Stimulated activated CD8-positive, alpha-beta memory T cell treated with anti-CD3 and anti-CD28 coated beads, Interleukin-12 subunit alpha, Interleukin-12 subunit beta, amount 100 ng/mL, for 24 hours (primary cell): ENCODE results near the gene DYNLRB1.

Experiments
- DNase-seq: peaks from one replicate; pipeline ENCODE4 v3.0.0-alpha.2; 2020; ENCODE audit errors: extremely low read depth

Gene DYNLRB1

DNA sequence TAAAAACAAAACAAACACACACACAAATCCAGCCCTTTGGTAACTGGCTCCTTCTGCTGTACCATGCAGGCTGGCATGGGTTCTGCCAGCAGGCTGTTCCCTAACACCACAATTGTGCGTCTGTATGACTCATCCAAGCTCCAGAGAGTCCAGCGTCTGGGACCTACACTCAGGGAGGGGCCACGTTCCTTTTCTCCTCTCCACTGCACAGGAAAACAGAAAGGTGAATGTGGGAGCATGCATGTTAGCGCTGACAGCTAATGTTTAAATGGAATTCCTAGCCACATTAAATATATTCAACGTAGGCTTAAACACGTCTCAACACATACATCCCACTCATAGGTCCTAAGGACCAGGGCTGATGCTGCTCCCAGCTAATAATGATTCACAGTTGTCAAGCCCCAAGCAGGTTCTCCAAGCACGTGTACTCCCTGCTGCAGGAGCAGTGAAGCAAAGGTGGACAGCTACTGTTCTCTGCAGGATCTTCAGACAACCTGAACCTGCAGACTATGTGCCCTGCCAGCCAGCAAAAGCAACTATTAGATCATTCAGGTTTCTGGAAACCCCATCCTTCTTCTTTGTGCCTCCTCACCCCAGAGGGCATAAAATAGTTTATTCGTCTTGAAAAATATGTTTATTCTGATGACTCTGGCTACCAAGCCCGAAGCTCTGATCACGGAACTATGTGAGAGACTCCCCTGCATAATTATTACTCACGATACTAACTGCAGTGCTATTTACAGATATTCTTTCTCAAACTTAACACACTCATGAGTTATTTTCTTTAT is 63.2 kb downstream of the DYNLRB1 start:
- DNase-seq = no peak

DNA sequence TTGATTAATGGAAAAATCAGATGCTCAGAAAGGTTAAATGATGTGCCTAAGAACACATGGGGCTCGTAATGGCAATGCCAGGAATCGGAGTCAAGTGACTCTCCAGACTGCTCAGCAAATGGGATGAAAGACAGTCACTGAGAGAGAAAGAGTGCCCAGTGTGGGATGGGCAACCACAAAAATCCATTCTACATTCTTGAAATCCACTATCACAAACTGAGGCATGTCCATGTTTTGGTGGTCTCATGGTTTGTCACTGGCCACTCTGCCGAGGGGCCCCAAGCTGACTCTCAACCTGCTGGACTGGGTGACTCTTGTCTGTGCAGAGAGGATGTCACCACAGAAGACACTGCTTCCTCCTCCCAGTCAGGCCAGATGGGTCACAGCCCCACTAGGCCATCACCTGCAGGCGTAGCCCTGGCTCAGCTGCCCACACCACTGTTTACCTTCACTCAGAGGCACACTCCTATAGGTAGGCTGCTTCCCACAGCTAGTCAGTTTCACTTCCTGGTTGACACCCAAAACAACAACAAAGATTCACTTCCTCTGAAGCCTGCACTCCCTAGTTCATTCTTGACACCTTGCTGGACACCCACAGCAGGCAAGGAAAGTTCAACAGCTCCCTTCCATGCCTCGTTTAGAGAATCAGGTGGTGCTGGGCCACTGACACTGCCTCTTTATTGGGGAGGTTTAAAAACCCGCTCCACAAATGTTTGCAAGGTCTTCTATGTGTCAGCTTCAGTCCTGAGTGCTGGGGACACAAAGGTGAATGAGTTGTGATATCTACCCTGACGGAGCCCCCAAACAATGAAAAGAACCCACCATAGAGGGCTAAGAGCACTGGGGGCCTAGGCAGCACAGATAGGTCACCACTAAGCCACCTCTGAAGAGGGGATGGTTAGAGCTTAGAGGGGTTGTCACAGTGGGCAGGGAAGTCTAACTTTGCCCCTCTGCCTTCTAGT is 64.0 kb downstream of the DYNLRB1 start:
- no peak for DNase-seq

DNA sequence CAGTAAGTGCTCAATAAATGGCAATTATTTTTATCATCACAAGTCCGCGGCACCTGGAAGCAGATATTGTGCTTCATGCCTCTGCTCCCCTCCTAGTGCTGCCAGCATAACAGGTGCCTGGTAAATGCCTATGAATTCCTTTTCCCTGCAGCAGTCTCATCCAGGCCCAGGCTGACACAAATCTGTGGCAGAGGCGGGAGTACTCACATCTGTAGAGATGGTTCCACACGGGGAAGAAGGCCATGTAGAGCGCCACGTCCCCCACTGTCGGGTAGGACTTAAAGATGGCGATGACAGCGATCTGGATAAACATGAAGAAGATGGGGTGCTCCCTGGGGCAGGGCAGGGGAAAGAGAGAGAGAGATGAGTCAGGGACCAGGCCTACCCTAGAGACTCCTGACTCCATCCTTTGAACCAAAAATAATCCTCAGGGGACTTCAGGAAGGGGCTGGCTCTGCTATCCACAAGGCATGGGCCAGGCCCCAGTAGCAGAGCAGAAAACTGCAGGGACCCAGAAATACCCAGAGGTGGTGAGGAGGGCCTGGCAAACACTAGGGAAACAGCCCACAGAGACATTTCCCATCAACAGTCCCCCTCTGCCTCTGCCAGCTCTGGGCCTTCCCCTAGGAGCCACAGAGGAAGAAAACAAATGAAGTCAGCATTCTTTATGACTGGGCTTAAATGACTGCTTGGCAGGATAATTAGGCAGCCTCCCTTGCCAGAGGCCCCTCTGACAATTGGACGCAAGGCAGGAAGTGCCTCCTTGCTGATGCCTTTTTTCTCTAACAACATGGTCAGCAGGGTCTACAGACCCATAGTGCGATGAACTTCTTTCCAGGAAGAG is 65.3 kb downstream of the DYNLRB1 start:
- no peak for DNase-seq

DNA sequence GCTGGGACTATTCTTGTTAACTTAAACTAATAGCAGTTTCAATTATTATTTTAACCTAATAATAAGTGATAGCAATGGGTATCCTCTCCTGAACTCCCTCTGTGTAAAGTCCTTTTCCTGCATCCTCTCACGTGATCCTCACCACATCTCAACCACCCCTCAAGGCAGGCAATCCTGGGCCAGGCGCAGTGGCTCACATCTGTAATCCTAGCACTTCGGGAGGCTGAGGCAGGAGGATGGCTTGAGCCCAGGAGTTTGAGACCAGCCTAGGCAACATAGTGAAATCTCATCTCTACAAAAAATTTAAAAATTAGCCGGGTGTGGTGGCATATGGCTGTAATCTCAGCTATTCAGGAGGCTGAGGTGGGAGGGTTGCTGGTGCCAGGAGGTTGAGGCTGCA is 66.0 kb downstream of the DYNLRB1 start:
- no peak for DNase-seq

DNA sequence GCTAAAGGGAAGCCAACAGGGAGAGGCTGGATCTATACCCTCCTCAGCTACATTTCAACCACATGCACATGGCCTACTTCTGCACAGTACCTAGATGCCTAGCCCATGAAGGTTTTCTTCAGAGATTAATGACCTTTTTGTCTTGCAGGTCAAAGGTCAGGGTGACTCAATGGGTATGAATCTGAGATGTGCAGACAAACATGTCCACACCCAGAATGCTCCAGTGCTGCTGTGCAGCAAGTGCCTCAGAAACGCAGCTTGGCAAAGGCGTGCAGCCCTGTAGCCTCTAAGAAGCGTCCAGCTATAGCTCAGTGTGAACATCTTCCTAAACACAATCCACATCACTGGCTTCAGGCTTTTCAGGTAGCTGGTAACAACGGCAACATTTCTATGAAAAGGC is 66.7 kb downstream of the DYNLRB1 start:
- no peak for DNase-seq

DNA sequence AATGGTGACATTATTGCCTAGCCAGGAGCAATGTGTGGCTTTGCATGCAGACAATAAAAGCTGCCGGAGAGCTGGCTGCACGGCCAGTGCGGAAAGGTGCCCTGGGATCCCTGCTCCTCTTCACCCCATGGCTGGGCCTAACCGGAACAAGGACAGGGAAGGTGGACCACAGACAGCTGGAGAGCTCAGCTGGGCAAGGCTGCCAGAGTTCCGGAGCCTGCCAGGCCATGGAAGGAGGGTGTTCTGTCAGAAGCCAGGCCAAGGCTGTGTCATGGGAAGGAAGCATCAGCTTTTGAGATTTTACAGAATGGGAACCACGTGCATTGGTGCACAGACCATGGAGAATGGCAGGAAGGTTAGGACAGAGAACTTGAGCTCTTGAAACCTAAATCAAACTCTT is 67.3 kb downstream of the DYNLRB1 start:
- no peak for DNase-seq

DNA sequence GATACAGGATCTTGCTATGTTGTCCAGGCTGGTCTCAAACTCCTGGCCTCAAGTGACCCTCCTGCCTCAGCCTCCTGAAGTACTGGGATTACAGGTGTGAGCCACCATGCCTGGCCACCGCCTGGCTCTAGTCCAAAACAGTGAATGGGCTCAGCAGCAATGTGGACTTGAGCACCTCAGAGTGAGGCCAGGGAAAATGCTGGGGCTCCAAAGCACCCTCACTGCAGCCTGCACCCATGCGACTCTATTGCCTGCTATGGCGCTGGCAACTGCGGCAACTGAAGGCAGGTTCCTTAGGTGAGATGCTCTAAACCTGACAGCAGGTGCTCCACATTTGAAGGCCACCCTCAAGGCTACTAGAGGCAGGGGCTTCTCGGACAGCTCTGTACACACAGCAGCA is 68.8 kb downstream of the DYNLRB1 start:
- no peak for DNase-seq

DNA sequence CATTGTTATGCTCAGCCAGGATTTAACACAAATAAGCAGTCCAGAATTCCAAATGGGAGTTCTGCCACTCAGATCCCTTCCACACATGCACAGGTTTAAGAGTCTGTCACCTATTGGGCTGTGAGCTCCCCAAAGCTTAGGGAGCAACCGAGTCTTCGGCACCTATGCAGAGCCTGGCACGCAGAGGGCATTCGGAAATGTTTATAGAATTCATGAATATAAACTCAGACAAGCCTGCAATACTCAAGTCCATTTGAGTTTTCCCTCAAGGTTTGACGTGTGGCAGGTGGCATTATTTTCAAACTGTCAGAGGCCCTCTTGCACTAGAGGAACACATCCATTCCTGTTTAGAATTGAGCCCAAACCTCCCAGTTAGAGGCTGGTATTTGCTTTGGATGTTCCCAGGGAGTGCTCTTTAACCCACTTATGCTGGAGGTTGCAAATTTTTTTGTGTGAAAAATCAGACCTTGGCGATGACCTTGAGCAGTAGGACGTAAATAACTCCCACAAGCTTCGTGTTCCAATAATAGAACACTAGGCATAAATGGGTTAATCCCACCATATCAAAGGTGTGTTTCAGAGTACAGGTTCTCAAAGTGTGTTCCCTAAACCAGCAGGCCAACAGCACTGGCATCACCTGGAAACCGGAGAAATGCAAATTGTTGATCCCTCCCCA is 70.4 kb downstream of the DYNLRB1 start:
- DNase-seq = no peak
